Left colon (tissue), 2 donors: ENCODE data around the gene PKD1. TPM values are rescaled to one million over a fixed set of nuclear protein-coding genes. Genes with fewer than 3 reads are reported as not detected.
"Not testable (repeated sequence)": the region's sequence is repeated elsewhere in the genome, so short reads cannot be mapped to it uniquely, and the experiment has no call there.

Experiments
- ATAC-seq: fragments of 200-7000 bp; cut with Tn5 transposase; one replicate; pipeline ENCODE4 v1.9.1; 2020; ENCODE audit warnings: mild to moderate bottlenecking, moderate library complexity
- DNase-seq, 2 donors: peaks; one replicate each; pipeline ENCODE4 v3.0.0-alpha.2; 2020
- intact Hi-C, 2 donors: fragments of 100-400 bp; cut with DNase I in 1 of 2; cut with micrococcal nuclease in 1 of 2; formaldehyde crosslinking; loops; one replicate each; pipeline versions ENCODE4 v1.11.2 to v1.14.0; 2022; cut with DNase I, micrococcal nuclease
- total RNA-seq, 2 donors: library from RNA; stranded (reverse); fragmentation: NEBNext Ultra II Directional; extraction: Animal tissue kit (Norgen Biotek cat#: 25700); gene quantifications; one replicate each; pipeline ENCODE4 v1.2.1, GENCODE V29; 2021
- donor health status: DM: no; HTN: no; CAD: no.
- donor health status: DM: yes; HTN: yes; CAD: no.

PKD1 gene
- total RNA-seq, 2 donors from 2014 or later: 75.1 to 76.7 TPM

DNA sequence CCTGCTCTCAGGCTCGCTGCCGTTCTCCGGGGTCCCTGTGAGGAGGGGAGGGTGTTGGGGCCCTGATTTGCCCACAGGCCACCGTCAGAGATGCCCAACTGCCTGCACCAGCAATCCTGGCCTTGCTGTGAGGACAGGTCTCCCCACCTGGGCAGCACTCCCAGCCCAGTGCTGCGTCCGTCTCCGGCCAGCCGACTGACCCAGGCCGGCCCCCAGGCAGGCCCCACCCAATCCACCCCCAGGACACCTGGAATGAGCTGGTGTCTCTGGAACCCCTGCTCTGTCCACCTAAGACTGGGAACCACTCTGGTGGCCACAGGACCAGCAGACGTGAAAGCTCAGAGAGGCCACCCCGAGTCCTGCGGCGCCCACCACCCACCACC lies 20.1 kb downstream of the PKD1 start:
- DNase-seq (no peak), ATAC-seq (no peak)
- intact Hi-C loops: no loop called here

DNA sequence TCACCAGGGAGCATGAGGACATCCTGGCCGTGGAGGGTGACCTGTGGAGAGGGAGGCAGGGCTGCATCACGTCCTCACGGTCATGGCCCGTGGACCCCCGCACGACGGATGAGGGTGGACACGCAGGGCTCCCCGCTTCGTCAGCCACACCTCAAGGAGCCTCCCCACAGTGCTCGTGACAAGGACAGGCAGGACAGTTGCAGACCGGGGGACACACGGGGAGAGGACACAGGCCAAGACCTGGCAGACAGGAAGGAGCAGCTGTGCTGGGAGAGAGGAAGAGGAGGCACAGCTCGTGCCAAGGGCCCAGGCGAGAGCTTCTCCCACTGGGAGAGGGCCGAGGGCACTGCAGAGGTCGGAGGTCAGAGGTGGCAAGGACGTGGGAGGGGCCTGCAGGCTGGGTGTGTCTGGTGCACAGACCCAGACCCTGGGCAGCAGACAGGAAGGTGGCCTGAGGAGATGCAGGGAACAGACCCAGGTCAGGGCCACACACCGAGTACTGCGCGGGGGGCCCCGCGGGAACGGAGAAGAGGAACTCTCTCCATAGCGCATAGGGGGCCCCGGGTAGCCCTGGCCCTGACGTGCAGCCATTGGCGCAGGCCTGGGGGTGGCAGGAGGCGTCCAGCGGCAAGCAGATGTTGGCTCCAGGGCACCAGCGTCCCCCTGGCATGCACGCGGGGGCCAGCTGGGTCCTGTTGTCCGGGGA lies 20.7 kb downstream of the PKD1 start:
- ATAC-seq, DNase-seq, intact Hi-C loops: not testable (repeated sequence)

DNA sequence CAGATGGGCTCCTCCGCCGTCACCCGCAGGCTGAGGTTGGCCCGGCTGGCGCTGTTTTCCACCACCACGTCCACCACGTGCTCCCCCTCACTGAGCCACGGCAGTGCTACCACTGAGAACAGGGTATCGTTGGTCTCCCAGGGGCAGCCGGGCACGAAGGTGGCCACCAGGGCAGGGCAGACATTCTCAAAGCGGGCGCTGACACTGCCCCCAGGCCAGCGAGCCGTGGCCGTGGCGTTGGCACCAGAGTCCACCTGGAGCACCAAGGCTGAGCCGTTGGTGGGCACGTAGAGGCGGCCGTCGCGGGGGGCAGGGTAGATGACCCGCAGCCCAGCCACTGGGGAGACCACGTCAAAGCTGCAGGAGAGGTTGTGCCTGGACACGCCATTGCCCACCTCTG lies 21.5 kb downstream of the PKD1 start:
- ATAC-seq, intact Hi-C loops, DNase-seq: not testable (repeated sequence)

DNA sequence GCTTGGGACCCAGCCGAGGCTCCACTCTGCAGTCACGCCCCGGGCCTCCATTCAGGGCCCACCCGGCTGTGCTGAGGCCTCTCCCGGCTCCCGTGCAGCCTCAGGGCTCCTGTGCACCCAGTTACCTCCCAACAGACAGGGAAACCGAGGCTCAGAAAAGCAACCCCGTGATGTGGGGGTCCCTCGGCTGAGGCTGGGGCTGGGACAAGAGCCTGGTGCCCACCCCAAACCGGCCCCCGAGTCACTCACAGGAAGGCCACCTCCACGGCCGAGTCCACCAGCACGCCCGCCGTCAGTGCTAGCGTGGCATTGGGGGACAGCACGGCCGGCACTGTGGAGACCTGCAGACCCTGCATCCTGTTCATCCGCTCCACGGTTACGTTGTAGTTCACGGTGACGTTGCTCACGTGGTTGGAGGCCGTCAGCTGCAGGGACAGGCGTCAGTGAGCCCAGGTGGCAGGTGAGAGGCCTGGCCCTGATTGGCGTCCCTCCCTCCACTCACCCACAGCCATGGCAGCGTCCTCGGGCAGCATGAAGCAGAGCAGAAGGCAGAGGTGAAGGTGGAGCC lies 23.1 kb downstream of the PKD1 start:
- ATAC-seq, DNase-seq, intact Hi-C loops: not testable (repeated sequence)

DNA sequence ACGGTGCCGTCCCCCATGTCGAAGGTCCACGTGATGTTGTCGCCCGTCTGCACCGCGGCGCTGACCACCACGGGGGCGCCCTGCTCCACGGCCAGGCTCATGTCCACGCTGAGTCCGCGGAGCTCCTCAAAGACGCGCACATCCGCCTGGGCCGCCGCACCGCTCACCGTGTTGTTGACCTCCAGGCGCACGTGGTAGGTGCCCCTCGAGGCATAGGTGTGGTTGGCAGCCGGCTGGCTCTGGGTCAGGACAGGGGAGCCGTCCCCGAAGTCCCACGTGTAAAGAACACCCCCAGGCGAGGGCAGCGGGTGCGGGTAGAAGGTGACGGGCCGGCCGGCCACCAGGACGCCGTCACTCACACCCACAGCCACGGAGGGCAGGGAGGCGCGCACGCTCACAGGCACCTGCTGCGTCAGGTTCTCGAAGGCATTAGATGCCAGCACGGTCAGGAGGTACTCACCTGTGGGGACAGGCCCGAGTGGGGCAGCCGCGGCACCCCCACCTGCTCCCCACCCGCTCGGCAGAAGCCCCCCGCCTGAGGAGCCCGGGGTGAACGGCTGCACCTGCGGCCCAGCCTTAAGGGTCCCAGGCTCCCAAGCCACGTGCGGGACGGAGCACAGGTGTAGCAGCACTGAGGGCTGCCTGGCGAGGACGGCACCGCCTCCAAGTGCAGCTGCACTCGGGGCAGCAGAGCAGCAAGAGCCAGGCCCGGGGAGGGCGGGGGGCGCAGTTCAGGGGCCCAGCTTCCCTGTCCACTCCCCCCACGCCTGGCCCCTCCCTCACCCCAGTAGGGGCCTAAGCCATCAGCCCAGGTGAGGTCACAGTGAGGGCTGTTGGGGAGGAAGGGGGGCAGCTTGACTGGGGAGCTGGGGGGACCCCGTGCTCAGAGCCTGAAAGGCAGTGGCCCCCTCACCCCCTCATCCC lies 24.0 kb downstream of the PKD1 start:
- DNase-seq, intact Hi-C loops: not testable (repeated sequence)
- ATAC-seq: peak; percentile 11

DNA sequence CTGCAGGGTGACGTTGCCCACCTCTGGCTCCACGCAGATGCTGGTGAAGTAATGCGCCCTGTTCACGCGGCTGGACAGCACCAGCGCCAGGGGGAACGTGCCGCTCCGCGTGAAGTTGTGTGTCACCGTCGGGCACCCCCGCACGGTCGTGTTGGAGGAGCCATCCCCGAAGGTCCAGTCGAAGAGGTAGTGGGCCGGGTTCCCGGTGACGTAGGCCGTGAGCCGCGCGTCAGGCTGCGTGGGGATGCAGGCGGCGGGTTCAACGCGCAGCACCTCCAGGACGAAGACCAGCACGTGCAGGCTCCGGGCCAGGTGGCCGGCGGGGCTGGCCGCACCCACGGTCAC lies 24.7 kb downstream of the PKD1 start:
- intact Hi-C loops, DNase-seq: not testable (repeated sequence)
- ATAC-seq: peak; percentile 16

DNA sequence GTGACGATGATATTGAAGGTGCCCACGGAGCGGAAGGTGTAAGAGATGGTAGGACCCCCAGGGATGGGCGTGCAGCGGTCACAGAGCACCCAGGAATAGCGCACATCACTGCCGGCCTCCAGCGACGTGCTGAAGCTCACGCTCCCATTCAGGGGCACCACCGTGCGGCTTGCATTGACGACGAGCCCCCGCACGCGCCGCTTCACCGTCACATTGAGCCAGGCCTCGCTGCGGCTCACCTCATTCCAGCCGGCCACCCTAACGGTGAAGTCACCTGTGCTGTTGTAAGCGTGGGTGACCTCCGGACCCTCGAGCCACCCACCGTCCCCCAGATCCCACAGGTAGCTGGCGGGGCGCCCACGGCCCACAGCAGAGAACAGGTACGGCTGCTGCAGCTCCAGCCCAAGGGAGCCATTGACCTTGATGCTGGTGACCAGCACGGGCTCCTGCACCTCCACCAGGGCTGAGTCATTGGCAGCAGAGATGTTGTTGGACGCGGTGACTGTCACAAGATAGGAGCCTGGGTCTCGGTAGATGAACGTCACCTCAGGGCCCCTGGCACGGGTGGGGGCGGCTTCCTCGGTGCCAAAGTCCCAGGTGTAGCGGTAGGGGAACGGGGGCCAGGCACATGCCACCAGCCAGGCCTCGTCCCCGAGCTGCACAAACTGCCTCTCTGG lies 25.2 kb downstream of the PKD1 start:
- DNase-seq, intact Hi-C loops: not testable (repeated sequence)
- peak; percentile 25 for ATAC-seq

DNA sequence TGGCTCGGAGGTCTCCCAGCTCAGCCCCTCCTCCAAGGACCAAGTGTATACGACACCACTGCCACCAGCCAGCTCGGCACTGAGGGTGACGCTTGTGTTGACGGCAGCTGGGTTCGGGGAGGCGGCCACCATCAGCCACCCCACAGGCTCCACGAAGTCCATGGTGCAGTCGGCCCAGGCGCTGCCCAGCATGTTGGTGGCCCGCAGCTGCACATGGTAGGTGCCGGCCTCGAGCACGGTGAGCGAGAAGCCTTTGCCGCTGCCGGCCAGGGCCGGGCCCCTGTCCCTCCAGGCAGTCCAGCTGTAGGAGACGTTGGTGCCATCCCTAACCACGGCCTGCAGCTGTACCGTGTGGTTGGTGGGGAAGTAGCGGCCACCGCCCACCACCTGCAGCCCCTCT lies 25.8 kb downstream of the PKD1 start:
- peak; percentile 16 for ATAC-seq

DNA sequence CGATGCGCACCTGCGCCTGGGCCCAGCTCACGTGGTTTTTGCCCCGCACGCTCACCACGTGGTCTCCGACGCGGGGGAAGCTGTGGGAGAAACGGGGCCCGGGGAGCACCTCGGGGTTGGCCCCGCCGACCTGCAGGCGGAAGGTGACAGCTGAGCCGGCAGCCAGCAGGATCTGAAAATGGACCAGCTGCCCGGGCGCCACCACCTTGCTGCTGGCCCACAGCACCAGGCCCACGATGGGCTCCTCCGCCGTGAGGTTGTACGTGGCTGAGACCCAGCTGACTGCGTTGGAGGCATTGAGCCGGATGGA lies 26.5 kb downstream of the PKD1 start:
- peak; percentile 16 for ATAC-seq
- DNase-seq, intact Hi-C loops: not testable (repeated sequence)

More for the DNA sequence above, 25.8 kb downstream of the PKD1 start:
- DNase-seq, intact Hi-C loops: not testable (repeated sequence)

DNA sequence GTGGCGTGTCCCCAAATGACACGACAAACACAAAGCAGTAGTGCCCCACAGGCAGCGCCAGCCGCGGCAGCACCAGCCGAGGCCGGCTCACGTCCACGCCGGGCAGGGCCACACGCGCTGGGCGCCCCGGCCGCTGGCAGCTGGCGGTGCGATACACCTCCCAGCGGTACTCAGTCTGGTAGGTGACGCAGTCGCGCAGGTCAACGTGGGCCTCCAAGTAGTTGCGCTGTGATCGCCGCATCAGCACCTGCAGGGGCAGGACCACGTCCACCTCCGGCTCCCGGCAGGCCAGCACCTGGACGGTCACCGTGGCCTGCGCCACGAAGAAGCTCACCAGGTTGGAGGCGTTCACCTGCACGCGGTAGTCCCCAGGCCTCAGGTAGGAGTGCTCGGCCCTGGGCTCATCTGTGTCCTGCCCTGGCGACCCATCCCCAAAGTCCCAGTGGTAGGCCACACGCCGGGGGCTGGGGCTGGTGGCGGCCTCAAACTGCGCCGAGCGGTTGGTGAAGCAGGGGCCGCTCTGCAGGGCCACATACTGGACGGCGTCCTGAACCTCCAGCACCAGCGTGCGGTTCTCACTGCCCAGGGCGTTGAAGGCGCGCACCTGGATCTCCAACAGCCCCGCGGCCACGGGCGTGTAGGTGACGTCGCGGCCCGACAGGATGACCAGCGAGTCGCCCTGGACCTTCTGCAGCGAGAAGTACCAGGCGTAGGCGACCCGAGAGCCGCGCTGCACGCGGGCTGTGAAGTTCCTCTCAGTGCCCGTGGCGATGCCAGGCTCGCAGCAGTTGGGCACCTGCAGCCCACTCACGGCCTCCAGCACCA lies 27.0 kb downstream of the PKD1 start:
- DNase-seq, intact Hi-C loops: not testable (repeated sequence)
- ATAC-seq: peak; percentile 15

DNA sequence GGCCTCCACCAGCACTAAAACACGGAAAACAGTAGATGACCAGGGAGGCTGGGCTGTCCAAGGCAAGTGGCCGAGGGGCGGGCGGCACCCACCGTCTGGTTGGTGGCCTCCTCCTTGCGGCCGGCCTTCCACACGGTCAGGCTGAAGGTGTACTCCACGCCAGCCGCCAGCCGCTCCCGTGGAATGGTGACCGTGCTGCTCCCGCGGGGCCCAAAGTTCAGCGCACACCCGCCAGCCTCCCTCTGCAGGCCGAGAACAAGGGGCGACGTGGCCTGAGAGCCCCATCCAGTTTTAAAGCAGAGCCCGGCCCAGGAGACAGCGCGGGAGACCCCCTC lies 27.9 kb downstream of the PKD1 start:
- intact Hi-C loops, DNase-seq: not testable (repeated sequence)
- peak; percentile 14 for ATAC-seq

DNA sequence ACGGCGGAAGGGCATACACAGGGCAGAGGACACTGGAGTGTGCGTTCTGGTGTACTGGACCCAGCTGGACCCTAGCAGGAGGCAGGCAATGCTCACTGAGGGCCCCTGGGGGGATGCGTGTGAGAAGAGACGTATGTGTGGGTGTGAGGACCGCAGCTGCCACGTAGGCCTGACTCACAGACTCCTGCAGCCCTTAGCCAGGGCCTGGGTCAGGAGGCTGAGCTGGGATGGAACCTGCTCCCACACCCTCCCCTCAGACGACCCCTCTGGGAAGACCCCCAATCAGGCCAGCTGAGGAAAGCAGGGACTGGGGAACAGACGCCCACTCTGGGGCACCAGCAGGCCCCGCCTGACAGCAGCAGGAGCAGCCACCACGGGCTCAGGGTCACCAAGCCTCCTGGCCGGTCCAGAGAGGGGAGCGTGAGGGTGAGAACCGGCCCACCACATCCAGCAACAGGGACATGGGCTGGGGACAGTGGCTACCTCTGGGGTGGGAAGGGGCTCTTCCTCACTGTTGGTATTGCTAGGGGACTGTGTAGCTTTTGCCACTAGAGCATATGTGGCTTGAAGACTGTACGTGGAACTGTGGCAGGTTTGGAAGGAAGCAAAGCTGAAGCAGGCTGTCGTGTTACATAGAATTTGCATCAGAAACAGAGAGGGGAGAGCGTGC lies 28.4 kb downstream of the PKD1 start:
- ATAC-seq, intact Hi-C loops, DNase-seq: not testable (repeated sequence)

DNA sequence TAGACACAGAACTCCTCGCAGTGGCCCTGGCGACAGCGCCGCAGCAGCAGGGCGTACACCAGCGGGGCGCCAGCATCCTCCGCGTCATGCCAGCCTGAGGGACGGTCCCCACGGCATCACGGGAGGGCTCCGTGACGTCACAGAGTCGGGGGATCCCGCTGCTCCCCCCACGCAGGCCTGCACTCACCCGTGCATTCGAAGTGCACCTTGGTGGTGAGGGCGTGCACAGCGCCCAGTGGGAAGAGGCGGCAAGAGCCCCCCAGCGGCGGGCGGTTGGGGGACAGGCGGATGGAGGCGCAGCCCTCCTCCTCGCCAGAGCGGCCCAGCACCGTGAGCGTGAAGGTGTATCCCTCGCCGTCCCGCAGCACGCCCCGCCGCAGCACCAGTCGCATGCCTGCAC lies 29.5 kb downstream of the PKD1 start:
- DNase-seq, intact Hi-C loops, ATAC-seq: not testable (repeated sequence)

DNA sequence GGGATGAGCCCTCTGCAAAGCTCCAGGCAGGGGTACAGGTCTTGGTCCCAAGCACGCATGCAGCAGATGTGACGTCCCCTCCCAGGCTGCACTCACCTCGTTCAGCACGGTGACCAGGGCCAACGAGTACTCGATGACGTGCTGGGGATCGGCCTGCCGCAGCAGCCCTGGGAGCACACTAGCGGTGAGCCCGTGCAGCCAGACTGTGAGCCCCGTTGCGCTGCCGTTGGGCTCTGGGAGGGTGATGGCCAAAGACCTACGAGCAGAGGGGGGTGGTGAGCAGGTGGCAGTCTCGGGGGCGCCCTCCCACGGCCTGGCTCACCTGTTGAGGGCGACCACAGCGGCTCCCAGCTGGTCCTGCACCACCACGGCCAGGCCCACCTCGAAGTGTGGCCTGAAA lies 29.9 kb downstream of the PKD1 start:
- ATAC-seq, intact Hi-C loops, DNase-seq: not testable (repeated sequence)

DNA sequence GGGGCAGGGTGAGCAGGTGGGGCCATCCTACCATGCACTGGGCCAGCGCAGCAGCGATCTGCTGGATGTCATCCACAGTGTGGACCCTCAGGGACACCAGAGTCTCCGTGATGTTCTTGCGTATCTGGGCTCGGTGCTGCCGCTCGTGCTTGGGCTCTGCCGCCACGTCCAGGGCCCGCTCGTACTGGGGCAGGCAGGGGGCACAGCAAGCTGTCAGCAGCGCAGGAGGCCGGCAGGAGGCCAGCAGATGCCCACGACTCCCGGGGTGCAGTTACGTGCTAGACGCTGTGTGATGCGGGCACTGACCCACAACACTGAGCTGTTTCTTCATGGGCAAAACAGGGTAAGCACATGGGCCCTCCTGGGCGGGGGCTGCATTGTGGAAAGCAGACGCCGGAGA lies 30.4 kb downstream of the PKD1 start:
- ATAC-seq, intact Hi-C loops, DNase-seq: not testable (repeated sequence)

DNA sequence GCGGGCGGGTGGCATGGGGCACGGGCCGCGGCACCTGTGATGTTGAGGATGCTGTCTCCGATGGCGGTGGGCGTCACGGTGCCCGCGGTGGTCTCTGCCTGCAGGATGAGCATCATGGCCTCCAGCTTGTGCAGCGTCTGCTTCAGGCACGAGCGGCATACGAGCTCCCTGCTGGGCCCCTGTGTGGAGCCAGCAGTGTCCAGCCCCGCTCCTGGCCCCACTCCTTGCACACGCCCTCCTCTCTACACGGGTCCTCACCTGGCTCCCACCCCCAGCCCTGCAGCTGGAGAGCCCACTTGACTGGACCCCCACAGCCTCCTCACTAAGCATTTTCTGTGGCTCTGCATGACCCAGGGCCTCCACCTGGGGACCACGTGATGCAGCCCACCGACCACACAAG lies 31.2 kb downstream of the PKD1 start:
- DNase-seq, intact Hi-C loops, ATAC-seq: not testable (repeated sequence)

DNA sequence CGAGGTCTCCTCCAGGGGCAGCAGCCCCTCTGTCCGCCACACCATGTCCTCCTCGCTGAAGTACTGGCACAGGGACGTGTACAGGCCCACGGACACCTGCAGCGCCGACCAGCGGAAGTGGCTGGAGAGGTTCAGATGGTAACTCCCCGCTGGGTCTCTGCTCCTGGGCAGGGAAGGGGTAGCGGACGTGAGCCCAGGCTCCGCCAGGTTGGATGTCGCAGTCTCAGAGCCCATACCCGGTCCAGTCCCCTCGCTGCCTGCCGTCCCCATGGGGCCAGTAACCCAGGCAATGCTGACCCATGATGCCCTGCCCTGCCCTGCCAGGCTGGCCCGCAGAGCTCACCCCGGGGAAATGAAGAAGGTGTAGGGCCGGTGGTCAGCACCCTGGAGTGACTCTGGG lies 33.2 kb downstream of the PKD1 start:
- no peak for DNase-seq
- no peak for ATAC-seq
- intact Hi-C loops: no loop called here

DNA sequence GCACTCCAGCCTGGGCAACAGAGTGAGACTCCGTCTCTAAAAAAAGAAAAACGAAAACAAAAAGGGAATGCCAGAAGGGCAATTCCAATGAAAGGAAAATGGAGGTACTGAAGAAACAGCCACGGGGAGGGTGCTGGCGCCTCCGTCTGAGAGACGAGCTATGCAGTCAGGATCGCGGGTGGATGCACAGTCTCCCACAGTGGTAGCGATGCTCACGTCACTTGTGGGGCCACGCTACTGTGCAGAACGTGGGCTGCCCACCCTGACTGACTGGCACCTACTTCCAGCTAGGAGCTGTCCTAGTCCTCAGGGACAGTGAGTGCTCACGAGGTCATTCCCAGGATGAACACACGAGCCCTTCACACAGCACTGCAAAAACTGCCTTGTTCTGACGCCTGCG lies 34.1 kb downstream of the PKD1 start:
- ATAC-seq, DNase-seq, intact Hi-C loops: not testable (repeated sequence)
